HG03196 (cell line): ENCODE data around the gene WHAMM.
"Not testable (repeated sequence)": the region's sequence is repeated elsewhere in the genome, so short reads cannot be mapped to it uniquely, and the experiment has no call there.

Experiments
- ATAC-seq: cut with Tn5 transposase; IDR thresholded peaks from one replicate; pipeline ENCODE4 v1.9.1; 2021; ENCODE audit not compliant: unreplicated experiment

Gene WHAMM

GRCh38 chr15:82809308-82810060, at the start of gene WHAMM:
TSS of gene WHAMM (plus strand) at chr15:82809628. CDS start at chr15:82809727, 99 bp downstream.
- ATAC-seq = peak; percentile 80

- no peak for ATAC-seq
These were observed 45.9 kb upstream of the WHAMM start for GRCh38 chr15:82763361-82764116.

- ATAC-seq = no peak
These were observed 45.3 kb upstream of the WHAMM start for GRCh38 chr15:82764117-82764490.

- no peak for ATAC-seq
These were observed 44.7 kb upstream of the WHAMM start for GRCh38 chr15:82764740-82765139.

DNA sequence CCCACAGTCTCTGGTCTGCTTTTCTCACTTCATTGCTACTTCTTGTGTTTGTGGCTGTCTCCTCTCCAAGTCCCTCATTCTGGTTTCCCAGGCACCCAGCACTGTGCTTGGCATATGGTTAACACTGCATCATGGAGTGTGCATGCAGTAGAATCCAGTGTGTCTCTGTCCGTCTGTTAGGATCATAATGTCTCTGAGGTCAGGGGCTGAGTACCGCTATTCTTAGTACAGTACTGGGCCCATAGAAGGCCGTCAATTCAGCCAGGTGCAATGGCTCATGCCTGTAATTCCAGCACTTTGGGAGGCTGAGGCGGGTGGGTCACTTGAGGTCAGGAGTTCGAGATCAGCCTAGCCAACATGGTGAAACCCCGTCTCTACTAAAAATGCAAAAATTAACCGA, 43.2 kb upstream of the WHAMM start:
- not testable (repeated sequence) for ATAC-seq

GRCh38 chr15:82767163-82767829, 42.1 kb upstream of the WHAMM start:
- ATAC-seq = no peak

DNA sequence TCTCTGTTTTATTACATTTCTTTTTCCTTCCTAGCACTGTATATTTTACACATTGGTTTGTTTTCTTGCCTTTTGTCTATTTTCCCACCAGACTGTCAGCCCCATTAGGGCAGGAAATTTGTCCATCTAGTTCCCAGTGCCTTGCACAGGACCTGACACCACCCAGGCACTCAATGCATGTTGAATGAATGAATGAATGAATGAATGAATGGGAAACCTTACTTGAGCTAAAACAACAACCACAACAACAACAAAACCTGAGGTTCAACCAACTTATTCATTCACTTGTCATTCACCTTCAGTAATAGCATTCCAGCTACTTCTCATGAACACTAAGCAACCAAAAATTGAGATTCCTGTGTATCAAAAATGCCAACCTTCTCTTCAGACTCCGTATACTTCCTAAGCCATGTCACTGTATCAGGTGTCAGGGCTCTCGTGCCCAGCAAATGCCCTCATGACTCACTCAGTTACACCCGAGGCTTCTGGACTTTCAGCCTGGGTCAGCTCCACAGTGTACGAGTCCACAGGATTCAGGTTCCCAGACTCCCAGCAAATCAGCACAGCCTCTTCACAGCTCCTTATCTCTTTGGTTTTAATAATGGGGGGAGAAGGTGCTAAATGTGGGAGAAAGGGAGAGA, 40.9 kb upstream of the WHAMM start:
- ATAC-seq = no peak

DNA sequence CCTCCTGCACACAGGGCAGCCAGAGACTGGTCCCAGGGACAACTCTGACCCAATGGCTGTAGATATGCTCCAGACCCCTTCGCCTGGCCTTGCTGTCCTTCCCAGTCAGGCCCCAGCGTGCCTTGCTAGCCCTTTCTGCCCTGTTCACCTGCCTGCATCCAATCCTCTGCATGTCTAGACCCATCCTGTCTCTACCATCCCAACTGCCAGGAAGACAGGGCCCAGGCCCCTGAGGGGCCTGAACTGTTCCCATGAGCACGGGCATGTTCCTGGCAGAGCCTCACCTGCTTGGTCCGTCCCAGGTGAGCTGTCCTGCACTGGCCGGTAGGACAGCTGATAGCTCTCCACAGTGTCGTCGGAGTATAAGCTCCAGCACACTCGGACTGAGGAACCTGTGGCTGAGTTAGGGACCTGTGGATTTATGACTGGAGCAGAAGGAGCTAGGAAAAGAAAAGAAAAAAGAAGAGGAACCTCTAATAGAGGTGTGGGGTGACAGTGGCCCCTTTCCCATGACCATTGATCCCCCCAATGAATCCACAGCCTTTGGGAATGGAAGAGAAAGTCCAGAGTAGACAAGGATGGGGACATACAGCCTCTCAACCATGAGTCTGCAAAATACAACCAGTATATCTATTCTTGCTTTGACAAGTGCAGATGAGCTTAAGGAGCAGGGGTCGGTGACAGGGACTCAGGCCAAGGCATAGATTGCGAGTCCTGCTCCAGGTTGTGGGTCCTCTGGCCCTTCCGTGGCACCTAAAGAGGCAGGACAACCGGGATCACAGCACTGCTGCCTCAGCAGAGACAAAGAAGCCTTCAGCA, 37.4 kb upstream of the WHAMM start:
- no peak for ATAC-seq

GRCh38 chr15:82774496-82774895, 34.9 kb upstream of the WHAMM start:
- no peak for ATAC-seq

GRCh38 chr15:82778755-82779154, 30.7 kb upstream of the WHAMM start:
- ATAC-seq = no peak

GRCh38 chr15:82781349-82781748, 28.1 kb upstream of the WHAMM start:
- ATAC-seq = no peak

DNA sequence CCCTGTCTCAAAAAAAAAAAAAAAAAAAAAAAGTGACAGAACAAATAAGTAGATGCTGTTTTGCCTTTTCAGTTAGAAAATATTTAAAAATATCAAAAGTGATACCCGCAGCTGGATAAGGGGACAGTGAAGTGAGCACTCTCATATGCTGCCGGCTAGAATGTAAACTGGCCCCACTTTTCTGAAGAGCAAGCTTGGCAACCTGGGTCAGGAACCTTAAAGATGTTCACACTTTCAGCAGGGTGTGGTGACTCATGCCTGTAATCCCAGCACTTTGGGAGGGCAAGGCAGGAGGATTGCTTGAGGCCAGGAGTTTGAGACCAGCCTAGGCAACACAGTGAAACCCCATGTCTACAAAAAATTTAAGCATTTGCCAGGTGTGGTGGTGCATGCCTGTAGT, 20.9 kb upstream of the WHAMM start:
- no peak for ATAC-seq

DNA sequence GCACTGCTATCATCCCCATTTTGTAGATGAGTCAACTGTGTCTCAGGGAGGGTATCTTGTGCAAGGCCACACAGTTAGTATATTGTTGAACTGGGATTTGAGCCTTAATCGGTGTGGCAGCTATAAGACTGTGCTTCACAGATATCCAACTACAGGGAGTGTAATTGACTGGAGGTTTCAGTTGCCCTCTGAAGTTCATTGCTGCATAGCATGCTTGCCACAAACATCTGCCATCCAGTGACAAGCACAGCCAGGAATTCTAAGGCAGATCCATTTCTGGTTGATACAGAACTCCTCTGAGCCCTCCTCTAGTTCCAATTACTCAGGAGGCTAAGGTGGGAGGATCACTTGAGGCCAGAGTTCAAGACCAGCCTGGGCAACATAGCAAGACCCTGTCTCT, 19.9 kb upstream of the WHAMM start:
- ATAC-seq = no peak

DNA sequence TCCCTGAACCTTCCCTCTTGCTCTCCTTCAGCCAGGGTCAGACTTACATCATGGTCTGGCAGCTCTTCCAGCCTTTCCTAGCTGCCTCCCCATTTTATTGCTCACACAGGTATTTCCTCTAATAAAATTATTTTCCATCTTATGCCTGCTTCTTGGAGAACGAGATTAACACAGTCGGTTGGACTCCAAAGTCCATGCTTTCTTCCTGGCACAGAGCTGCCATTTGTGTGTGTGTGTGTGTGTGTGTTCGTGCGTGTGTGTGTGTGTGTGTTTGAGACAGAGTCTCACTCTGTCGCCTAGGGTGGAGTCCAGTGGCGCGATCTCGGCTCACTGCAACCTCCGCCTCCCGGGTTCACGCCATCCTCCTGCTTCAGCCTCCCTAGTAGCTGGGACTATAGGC, 19.1 kb upstream of the WHAMM start:
- no peak for ATAC-seq

DNA sequence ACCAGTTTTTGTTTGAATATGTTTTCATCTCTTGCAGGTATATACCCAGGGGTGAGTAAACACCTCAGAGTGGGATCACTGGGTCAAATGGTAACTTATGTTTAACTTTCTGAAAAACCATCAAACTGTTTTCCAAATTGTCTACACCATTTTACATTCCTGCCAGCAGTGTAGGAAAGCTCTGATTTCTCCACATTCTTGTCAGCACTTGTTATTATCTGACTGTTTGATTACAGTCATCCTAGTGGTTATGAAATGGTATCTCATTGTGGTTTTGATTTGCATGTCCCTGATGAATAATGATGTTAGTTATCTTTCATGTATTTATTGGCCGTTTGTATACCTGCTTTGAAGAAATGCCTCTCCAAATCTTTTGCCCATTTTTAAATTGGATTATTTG, 17.4 kb upstream of the WHAMM start:
- ATAC-seq = no peak

DNA sequence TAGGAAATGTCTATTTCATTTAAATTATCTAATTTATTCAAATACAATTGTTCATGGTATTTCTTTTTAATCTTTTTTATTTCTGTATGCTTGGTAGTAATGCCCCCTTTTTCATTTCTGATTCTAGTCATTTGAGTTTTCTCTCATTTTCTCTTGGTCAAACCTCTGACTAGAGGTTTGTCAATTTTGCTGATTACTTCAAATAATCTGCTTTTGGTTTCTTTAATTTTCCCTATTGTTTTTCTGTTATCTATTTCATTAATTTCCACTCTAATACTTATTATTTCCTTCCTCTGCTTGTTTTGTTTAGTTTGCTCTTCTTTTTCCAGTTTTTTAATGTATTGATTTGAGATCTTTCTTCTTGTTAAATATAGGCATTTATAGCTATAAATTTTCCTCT, 15.7 kb upstream of the WHAMM start:
- ATAC-seq = no peak

- no peak for ATAC-seq
These were observed 11.3 kb upstream of the WHAMM start for GRCh38 chr15:82798104-82798503.

- no peak for ATAC-seq
These were observed 10.8 kb upstream of the WHAMM start for GRCh38 chr15:82798531-82799166.

- no peak for ATAC-seq
These were observed 10.1 kb upstream of the WHAMM start for GRCh38 chr15:82799183-82799841.

GRCh38 chr15:82802497-82802896, 6.9 kb upstream of the WHAMM start:
- ATAC-seq = no peak
